ENCODE measurements around the gene TNFRSF9.

DNA sequence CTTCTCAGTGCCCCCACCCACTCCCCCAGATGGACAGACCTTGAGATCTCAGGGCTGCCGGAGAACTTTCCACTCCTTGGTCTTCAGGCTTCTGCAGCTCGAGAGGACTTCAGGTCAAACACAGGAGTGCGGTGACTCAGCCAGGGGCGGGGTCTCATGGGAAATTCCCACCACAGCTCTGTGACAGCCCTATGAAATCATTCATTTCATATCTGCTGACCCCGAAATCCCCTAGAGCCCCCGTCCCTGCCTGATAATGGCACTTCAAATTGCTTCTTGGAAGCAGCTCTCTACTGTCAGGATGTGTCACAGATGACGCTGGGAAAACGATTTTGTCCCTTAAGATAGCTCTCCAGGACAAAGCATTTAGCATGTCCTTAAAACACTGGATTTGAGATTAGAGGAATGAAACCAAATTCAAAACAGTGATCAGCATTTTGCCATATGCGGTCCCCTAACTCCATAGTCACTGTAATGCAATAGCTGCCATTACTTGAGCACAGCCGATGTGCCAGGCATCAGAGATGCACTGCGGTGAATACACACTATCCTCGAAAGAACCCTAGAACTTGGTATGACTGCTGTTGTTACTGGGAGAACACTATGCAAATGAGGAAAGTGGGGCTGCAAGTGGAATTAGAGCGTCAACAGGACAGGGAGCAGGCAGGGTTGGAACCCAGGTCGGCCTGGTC lies at the start of gene TNFRSF9:
- TF ChIP-seq, protein P1, sequence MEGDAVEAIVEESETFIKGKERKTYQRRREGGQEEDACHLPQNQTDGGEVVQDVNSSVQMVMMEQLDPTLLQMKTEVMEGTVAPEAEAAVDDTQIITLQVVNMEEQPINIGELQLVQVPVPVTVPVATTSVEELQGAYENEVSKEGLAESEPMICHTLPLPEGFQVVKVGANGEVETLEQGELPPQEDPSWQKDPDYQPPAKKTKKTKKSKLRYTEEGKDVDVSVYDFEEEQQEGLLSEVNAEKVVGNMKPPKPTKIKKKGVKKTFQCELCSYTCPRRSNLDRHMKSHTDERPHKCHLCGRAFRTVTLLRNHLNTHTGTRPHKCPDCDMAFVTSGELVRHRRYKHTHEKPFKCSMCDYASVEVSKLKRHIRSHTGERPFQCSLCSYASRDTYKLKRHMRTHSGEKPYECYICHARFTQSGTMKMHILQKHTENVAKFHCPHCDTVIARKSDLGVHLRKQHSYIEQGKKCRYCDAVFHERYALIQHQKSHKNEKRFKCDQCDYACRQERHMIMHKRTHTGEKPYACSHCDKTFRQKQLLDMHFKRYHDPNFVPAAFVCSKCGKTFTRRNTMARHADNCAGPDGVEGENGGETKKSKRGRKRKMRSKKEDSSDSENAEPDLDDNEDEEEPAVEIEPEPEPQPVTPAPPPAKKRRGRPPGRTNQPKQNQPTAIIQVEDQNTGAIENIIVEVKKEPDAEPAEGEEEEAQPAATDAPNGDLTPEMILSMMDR (IDR thresholded peaks at IDR 0.05) = no peak
- TF ChIP-seq ZFX (IDR thresholded peaks at IDR 0.05; ENCODE audit: borderline replicate concordance) = no peak
